CD1c-positive myeloid dendritic cell (primary cell): ENCODE measurements around the gene GATAD2B.
"Not testable (repeated sequence)": the region's sequence is repeated elsewhere in the genome, so short reads cannot be mapped to it uniquely, and the experiment has no call there.

Experiments used
- DNase-seq: peaks from one replicate; pipeline ENCODE4 v3.0.0-alpha.2; 2016; ENCODE audit errors: extremely low spot score

Gene GATAD2B

GRCh38 chr1:153833968-153834367 lies 88.8 kb downstream of the GATAD2B start:
- not testable (repeated sequence) for DNase-seq

GRCh38 chr1:153833171-153833570 lies 89.6 kb downstream of the GATAD2B start:
- no peak for DNase-seq

- no peak for DNase-seq
Measured at GRCh38 chr1:153832293-153832692, 90.5 kb downstream of the GATAD2B start.

GRCh38 chr1:153831026-153831425 lies 91.7 kb downstream of the GATAD2B start:
- no peak for DNase-seq

- DNase-seq = no peak
Measured at GRCh38 chr1:153827168-153827964, 95.4 kb downstream of the GATAD2B start.

GRCh38 chr1:153818876-153819275 lies 103.9 kb downstream of the GATAD2B start:
- DNase-seq = no peak

- no peak for DNase-seq
Measured at GRCh38 chr1:153816283-153816889, 106.4 kb downstream of the GATAD2B start.

- DNase-seq = peak; percentile 60
Measured at GRCh38 chr1:153805886-153806719, 116.7 kb downstream of the GATAD2B start.

- DNase-seq = peak; percentile 95
Measured at GRCh38 chr1:153805042-153805745, 117.6 kb downstream of the GATAD2B start.

GRCh38 chr1:153804112-153804511 lies 118.7 kb downstream of the GATAD2B start:
- DNase-seq = no peak

- peak; percentile 35 for DNase-seq
Measured at GRCh38 chr1:153803470-153804056, 119.2 kb downstream of the GATAD2B start.

GRCh38 chr1:153801786-153802697 lies 120.7 kb downstream of the GATAD2B start:
- DNase-seq = no peak

- DNase-seq = no peak
Measured at GRCh38 chr1:153801028-153801625, 121.6 kb downstream of the GATAD2B start.

GRCh38 chr1:153800516-153800915 lies 122.3 kb downstream of the GATAD2B start:
- no peak for DNase-seq

- no peak for DNase-seq
Measured at GRCh38 chr1:153799566-153800465, 123.0 kb downstream of the GATAD2B start.

GRCh38 chr1:153799016-153799415 lies 123.8 kb downstream of the GATAD2B start:
- no peak for DNase-seq

- DNase-seq = no peak
Measured at GRCh38 chr1:153798468-153798780, 124.3 kb downstream of the GATAD2B start.

- peak; percentile 79 for DNase-seq
Measured at GRCh38 chr1:153796786-153797659, 125.7 kb downstream of the GATAD2B start.
